HT-29 (cell line): ENCODE data around the gene LRRK1. TPM values are rescaled to one million over a fixed set of nuclear protein-coding genes. Genes with fewer than 3 reads are reported as not detected.

Source experiments
- DNase-seq: peaks from one replicate; pipeline ENCODE4 v3.0.0-alpha.2; 2015; ENCODE audit warnings: low spot score
- total RNA-seq: library from RNA; depleted of rRNA; stranded (reverse); fragments of >200 nt; shearing (Covaris generic); gene quantifications from 2 replicates; pipeline ENCODE4 v1.2.3, GENCODE V29; 2014

Gene LRRK1
- total RNA-seq, 1 experiment from 2014 or later, result 25.0 TPM

DNA sequence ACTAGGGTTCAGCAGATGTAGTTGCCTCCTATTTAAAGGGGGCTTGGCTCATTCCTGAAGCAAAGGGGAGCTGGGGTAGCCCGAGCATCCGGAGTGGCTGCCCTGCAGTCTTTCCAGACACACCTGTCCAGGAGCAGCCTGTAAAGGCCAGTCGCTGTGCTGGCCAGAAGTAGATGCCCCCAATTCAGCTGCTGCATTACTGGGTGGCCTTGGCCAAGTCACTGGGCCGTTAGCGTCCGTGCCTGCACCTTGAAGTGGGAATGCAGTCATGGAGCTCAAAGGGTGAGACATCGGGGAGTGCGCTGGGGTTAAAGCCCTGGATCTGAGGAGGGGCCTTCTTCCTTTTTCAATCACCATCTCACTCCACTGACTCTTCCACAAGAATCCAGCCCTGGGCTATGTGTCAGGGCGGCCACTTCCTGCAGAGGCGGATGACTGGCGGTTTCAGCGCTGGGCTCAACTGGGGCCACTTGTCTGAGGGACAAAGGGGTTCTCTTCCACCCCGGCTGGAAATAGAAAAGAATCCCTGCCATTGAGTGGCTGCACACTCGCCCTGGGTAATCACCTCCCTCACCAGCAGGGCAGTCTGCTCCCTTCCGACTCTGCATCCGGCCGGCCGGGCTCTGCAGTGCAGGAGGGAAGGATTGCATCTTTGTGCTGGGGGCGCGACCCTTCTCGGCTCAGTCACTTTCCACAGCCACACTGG lies 27.7 kb upstream of the LRRK1 start:
- no peak for DNase-seq

DNA sequence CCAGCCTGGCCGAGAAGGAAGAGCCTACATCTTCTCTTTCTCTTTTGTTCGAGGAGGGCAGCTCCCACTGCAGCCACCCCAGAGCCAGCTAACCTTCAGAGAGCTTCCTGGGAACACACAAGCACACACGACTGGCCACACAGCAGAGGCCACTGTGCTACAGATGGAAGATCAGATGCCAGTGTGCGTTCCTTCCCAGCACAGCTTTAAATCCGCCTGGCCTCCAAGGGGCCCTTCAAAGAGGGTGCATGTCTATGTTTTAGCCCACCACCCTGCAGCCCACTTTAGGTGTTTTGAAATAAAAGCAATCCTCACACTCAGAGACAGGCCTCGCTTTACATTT lies 27.2 kb upstream of the LRRK1 start:
- no peak for DNase-seq

DNA sequence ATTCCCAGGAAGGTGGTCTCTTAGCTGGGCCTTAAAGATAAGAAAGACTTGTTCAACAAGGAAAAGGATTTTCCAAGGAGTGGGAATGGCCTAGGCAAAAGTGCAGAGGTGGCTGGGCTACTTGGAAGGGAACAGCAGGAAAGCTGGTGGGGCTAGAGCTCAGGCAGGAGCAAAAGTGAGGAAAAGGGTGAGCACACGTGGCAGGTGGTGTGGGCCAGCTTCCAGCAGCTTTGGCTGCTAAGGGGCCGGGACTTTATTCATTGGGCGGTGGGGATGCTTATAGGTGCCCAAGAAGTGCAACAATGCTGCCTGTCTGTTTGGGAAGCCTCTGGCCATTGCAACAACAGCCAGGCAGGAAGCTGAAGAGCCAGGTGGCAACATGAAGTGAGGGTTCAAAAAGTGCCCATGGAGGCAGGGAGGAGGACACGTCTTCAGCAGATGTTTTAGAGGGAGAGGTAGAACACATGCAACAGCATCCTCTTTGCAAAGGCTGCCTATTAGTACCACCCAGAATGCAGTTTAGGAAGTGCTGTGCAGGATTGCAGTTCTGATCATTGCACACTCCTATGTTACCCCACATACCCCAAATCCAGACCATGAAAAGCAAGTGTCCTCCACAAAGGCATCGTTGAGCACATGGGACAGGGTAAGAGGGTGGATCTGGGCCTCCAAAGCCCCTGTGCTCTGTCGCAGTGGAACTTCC lies 25.7 kb upstream of the LRRK1 start:
- DNase-seq, result no peak

DNA sequence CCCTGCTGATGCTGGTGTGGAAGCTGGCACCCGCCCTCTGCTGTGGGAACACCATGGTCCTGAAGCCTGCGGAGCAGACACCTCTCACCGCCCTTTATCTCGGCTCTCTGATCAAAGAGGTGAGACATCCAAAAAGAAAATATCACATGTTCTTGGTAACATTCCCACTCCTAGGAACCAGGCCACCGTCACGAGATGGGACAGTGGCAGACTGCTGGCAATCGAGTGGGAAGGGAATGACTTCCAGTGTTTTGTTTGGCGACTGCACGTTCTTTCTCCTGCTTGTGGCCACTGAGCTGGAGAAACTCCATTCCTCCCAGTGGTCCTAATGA lies 25.2 kb upstream of the LRRK1 start:
- DNase-seq, result no peak

DNA sequence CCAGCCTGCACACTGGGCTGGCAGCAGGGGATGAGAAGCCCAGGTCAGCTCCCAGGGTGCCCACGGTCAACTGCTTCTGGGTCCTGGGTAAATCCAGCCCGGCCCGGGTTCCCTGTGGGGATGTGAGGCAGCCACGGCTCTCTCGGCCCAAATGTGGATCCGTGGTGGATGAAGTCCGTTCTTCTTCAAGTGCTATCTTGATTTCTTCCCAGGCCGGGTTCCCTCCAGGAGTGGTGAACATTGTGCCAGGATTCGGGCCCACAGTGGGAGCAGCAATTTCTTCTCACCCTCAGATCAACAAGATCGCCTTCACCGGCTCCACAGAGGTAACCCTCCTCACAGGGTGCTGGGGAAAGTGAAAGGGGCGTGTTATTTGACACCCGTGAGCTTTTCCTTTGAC lies 23.4 kb upstream of the LRRK1 start:
- no peak for DNase-seq

DNA sequence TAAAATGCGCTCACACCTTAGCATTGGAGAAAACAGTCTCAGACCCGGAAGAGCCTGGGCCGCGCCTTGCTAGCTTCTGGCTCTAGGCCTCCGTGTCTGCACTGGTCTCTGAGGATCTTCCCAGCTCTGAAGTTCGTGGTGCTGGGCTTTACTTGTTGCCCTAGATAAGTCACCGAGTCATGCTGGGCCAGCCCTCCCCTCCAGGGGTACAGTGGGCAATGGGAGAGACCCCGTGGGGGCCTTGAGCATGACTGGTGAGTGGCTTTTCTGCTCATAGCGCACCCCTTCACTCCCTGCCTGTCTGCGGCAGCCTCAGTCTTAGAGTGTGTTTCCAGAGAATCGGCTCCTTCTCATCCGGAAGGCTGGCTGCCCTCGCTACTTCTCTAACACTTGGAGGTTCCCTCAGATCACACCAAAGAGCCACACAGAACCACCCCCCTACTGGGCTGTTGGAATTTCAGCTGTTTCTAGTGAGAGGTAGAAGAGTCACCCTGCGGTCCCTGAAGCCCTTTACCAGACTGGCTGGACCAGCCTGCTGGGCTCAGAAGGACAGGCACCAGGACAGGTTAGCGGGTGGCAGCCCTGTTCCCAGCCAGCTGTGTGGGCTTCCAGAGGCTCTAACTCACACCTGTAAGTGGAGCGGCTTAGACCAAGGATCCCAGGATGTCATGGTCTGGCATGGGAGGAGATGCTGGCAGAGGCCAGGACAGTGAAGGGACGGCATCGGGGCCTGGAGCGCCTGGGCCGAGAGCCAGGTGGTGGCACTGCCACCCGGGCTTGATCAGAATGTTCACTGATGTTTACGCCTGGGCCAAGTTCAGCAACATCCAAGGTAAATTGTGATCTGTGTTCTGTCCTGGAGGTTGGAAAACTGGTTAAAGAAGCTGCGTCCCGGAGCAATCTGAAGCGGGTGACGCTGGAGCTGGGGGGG lies 21.7 kb upstream of the LRRK1 start:
- no peak for DNase-seq

DNA sequence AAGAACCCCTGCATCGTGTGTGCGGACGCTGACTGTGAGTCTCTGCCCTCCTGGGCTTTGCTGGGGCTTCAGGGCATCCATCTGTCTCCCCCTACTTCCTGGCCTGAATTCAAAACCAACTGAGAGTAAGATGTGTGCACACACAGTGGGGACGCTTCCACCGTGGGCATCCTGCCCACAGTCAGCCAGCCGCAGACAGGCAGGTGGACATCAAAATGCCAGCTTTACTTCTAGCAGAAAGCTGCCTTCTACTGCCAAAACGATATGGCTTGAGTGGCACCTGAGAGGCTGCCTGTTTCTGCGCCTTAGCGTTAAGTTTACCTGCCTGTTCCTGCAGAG lies 21.0 kb upstream of the LRRK1 start:
- no peak for DNase-seq

DNA sequence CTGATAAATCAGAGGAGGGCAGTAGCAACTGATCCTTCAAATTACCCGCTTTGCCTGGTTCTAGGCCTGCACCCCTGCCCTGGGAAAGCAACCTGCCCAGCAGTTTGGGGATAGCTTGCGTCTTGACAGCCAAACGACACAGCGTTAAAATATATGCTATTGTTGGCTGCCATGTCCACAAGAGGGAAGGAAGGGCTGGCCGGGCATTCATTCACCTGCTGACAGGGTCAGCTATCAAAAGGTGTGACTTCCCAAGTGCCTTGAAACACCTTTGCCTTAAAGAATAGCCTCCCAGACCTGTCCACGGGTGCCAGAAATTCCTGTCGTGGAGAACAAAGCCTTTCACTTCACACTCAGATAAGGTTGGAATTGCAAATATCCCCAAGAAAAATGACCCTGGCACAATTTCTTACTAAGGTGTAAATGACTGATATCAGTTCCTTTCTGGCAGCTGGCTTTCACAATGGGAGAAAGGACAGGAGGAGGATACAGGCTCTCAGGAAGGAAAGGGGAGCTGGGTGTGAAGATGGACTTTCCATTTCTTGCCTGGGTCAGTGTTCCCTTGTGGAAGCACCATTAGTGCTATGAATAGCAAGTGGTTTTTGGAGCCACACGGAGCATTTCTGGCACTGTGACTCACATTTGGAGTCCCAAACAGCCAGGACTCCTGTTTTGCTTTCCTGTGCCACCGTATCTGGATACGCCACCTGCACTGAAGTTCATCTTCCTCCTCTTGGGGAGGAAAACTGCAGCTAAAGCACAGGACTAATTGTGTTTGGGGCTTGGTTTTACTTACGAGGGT lies 20.3 kb upstream of the LRRK1 start:
- no peak for DNase-seq

DNA sequence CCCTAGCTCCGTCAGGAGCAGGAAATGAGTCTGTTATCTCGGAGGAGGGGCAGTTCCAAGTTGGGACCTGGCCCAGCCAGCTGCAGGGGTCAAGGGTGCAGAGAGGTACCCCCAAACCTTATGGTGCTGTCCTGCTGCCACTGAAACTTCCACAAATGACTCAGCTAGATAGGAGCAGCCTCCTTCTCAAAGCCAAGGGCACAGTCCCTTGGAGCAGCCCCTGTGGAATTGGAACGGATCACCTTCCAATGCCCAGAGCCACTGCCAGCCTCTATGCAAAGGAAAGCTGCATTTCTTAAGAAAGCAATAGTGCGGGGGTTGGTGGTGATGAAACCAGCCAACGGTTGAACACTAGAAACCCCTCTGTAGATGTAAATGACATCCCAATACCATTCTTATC lies 19.6 kb upstream of the LRRK1 start:
- no peak for DNase-seq

DNA sequence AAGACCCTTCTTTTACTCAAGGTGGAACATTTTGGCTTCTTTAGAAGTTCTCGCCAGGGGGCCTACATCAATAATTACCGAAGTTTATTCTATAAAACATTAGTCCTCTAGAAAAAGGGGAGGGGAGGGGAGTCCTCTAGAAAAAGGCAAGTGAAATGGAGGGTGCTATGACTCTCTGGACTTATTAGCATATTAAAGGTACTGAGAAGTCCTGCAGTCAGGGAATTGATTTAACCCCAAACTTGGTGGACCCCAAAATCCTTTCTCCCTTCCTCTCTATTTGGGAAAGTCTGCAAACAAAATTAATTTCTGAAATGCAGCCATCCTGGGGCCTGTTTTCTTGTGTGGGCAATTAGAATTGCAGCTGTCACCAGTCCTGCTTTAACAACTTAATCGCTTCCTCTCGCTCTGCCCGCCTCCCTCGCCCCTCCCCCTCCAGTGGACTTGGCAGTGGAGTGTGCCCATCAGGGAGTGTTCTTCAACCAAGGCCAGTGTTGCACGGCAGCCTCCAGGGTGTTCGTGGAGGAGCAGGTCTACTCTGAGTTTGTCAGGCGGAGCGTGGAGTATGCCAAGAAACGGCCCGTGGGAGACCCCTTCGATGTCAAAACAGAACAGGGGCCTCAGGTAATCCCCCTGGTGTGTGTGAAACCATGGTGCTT lies 18.9 kb upstream of the LRRK1 start:
- DNase-seq, result no peak

DNA sequence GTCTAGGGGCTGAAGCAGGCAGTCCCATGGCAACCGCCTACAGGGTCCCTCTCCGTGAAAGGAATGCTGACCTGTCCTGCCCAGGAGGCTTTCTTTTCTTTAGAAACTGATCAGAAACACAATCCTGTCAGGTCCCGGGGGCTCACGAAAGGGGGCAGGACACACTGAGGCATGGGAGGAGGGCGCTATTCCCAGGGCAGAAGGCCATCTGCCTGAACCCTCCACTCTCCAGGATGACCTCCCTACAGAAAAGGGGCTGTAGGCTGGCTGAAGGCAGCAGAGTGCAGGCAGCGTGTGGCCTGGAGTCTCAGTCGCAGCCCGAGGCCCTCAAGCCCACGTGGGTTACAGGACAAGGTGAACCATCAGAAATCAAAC lies 18.4 kb upstream of the LRRK1 start:
- no peak for DNase-seq

DNA sequence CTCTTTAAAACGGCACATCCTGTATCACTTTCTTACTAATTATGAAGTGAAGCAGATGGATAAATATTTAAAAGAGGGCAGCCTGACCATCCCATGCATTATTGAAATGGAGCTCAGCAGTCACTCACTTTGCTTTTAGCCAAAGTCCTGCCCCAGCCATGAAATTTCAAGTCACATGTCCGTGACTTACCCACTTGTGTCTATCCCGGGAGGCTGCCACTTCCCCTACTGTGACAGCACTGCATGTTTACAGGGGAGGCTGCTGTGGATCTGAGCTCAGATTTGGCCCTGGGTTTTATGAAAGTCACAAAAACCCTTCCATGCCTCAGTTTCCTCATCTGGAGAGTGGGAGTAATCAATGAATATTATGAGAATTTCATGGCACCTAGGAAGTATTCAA lies 17.9 kb upstream of the LRRK1 start:
- DNase-seq, result no peak

DNA sequence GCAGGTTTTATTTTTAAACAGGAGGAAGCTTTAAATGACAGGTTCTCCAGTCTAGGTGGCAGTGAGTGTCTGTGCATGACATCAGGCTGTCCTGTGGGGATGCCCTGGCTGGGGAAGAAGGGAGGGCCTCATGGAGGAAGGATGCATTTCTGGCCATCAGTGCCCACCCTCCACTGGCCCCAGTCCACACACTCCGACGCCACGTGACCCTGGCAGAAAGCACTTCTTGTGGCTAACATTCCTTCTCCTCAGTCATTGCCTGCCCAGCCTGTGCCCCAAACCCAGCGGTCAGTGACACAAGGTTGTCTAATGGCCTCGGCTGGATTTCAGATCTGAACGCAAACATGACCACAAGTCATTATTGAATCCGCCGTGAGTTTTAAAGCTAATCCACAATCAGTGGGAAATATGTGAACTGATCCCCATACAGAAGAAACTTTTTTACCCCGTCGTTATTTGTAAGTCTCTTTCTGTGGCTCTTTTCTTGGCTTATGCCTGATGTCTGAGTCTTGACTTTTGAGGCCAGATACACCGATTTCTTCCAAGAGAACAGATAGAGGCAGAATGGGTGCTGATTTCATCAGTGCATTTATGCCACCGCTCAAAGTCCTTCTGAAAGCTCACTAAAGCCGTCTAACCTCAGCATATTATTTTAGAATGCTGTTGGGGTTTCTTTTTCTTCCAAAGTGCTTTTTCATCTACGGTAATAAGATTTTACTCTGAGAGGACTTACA lies 17.3 kb upstream of the LRRK1 start:
- no peak for DNase-seq

DNA sequence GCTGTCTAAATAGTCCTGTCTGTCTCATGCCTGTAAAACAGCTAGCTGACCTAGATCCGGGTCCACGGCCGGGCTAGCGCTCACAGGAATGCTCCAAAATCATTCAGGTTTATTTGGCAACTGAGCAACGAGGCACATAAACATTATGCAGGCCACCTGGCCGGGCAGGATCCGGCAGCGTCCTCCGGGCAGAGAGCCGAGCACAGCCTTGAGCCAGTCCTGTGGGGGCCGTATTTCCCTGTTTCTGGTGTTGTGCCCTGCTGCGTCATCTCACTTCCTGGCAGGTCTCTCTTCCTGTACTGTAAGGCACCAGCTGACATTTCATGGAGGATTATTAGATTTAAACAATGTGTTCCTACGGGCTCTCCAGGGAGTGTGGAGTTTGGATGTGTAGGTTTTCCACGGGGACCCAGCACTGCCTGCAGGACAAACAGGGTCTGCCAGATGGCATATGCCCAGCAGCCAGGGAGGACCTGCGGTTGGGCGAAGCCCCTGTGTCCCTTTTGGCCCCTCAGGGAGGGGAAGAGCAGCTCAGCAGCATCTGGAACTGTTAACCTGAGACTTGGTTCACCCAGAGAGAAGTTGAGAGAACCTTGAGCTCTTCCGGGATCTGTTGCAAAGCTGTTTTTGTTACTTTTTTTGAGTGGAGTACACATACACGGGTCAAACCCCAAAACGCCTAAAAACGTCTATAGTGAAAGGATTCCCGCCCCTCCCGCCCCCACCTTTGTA lies 16.6 kb upstream of the LRRK1 start:
- no peak for DNase-seq

DNA sequence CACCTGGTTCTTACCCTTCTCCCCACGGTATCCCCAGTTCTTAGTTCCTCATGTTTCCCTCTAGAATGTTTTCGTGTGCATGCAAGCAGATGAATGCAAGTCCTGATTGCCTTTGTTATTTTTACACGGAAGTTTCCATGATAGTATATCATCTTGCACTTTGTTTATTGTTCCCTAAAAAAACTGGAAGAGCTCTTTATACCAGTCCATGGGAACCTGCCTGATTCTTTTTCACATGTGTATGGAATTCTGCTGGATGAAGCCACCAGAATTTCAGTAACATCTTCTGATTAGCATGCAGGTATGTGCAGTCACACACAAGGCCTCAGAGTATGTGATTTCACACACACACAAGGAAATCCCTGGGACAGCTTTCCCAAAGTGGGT lies 16.0 kb upstream of the LRRK1 start:
- DNase-seq, result no peak

DNA sequence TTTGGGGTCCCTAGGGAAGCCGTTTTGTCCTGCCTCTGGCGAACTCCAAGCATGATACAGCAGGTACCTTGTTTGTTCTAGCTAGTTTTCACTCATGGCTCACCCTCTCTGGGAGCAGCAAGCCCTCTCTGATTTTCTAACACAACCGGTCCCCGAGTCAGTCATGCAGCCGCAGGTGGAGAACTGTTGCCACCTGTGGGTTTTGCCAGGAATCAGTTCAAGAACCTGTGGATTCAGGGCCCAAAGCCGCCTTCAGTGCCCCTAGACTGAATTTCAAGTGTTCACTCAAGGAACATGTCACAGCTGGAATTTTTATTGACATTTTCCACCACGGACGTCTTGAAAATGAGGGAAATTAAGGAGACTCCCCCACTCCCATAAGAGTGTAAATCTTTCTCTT lies 13.3 kb upstream of the LRRK1 start:
- DNase-seq, result no peak

DNA sequence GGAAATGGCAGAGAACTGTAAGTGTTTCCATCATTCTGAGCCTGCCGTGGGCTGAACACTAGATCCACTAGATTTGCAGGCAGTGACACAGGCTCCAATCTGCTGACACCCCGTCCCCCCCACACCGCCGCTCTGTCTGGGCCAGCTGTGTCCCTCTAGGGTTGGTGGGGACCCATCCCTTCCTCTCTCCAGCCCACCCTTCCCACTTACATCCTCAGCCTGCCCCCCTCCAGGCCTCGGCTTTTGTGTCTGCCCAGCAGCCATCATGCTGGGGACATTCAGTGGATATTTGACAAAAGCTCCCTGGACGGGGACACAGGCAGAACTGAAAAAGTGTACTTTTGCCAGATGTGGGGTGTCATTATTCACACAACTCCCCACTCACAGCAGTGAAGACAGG lies 10.7 kb upstream of the LRRK1 start:
- DNase-seq, result no peak

DNA sequence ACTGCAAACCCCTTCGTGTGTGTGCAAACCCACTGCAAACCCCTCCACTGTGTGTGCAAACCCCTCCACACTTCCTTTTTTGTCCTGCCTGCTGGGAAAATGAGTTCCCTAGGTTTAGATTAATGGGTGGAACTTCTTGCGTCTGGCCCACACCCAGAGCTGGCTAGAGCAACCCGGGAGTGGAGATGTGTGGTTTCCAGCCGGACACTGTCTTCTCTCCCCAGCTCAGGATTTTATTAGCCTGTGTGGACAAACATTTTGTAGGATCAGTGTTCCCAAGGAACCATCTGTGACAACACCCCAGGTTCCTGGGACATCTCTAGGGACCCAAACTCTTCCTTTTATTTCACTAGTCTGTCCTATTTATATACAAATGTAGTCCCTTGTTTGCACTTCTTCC lies 9.6 kb upstream of the LRRK1 start:
- no peak for DNase-seq

DNA sequence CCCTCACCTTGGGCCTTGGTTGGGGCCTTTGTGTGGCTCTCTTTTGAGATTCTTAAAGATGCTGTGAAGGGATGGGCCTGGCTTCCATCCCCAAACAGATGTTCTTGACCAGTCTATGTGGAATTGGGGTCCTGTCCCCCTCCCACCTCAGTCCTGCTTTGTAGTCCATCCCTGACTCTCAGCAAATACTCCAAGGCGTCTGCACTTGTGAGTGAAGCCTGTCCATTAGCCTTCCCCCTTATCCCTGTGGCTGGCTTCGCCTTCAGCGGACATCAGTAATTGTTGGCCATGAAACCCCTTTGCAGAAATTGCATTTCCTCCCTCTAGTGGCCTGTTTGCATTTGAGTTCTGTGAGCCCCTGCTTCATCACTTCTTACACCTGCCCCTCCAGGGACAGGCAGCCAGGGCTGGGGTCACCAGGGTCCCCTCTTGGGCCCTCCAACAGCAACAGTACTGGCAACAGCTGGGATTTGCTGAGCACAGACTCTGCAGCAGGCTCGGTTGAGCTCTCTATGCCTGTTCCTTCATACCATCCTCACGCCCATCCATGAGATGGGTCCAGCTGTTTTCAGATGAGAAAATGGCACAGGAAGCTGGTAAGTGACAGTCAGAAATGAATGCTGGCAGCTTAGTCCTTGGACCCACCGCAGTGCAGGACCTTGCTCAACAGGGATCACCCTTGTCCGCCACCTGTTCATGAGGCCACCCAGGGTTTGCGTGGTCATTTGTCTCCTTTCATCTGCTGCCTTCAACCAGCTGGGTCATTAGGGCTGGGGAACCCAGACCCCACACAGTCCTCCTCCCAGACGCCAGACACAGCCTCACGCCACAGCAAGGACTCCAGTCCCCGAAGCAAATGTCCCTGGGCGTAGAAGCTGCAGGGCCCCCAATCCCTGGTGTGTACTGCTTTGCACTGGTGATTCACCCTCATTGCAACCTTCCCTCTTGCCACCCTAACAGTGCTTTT lies 8.9 kb upstream of the LRRK1 start:
- DNase-seq, result no peak
